Retinal pigment epithelial cell (primary cell): ENCODE data around the gene TAS2R60.

Source experiments
- DNase-seq: peaks from one replicate; pipeline ENCODE4 v3.0.0-alpha.2; 2010; ENCODE audit warnings: low read depth
- H3K4me3 ChIP-seq: 2 replicates; pipeline ENCODE4 v1.5.1; 2011; ENCODE audit warnings: mild to moderate bottlenecking, low read length, control low read depth, moderate library complexity
- CTCF ChIP-seq: conservative IDR thresholded peaks from 2 replicates; pipeline ENCODE4 v1.5.1; 2011; ENCODE audit warnings: low read depth, low read length, control low read depth, inconsistent platforms

TAS2R60 gene

GRCh38 chr7:143443153-143443552, at the start of gene TAS2R60:
TSS of gene TAS2R60 (plus strand) at chr7:143443453. CDS start at chr7:143443453, 0 bp downstream.
- no peak for TF ChIP-seq CTCF
- DNase-seq = no peak
- H3K4me3 ChIP-seq = no peak within 1 kb of the TSS

GRCh38 chr7:143394068-143394467, 49.2 kb upstream of the TAS2R60 start:
- DNase-seq = no peak
- TF ChIP-seq CTCF = no peak
- no peak overlapping the region for H3K4me3 ChIP-seq

GRCh38 chr7:143394777-143395176, 48.5 kb upstream of the TAS2R60 start:
- no peak for DNase-seq
- TF ChIP-seq CTCF = no peak
- no peak overlapping the region for H3K4me3 ChIP-seq

- no peak overlapping the region for H3K4me3 ChIP-seq
- TF ChIP-seq CTCF = peak; percentile 18
- DNase-seq = no peak
Measured at GRCh38 chr7:143395187-143396149, 47.8 kb upstream of the TAS2R60 start.

- no peak for TF ChIP-seq CTCF
- no peak overlapping the region for H3K4me3 ChIP-seq
- DNase-seq = no peak
Measured at GRCh38 chr7:143396182-143396581, 47.1 kb upstream of the TAS2R60 start.

GRCh38 chr7:143396625-143397556, 46.4 kb upstream of the TAS2R60 start:
- DNase-seq = no peak
- no peak overlapping the region for H3K4me3 ChIP-seq
- TF ChIP-seq CTCF = no peak
